Stimulated activated CD8-positive, alpha-beta memory T cell treated with anti-CD3 and anti-CD28 coated beads, Interleukin-4, amount 100 ng/mL, for 4 hours (primary cell): ENCODE data around the gene HOXB2.
"Not testable (repeated sequence)": the region's sequence is repeated elsewhere in the genome, so short reads cannot be mapped to it uniquely, and the experiment has no call there.

ENCODE experiments used
- DNase-seq, 2 donors: peaks; one replicate each; pipeline ENCODE4 v3.0.0-alpha.2; 2020; ENCODE audit warnings: low read depth in 2 of 2, low spot score in 1 of 2

HOXB2 gene

GRCh38 chr17:48541577-48542113, 3.3 kb downstream of the HOXB2 start:
- DNase-seq: no peak

- no peak for DNase-seq
Measured at GRCh38 chr17:48541036-48541576, 3.8 kb downstream of the HOXB2 start.

GRCh38 chr17:48540213-48540612, 4.7 kb downstream of the HOXB2 start:
- no peak for DNase-seq

- DNase-seq: no peak
Measured at GRCh38 chr17:48539177-48539576, 5.7 kb downstream of the HOXB2 start.

- DNase-seq: no peak
Measured at GRCh38 chr17:48537316-48537715, 7.6 kb downstream of the HOXB2 start.

- DNase-seq: not testable (repeated sequence)
Measured at GRCh38 chr17:48535793-48536559, 8.9 kb downstream of the HOXB2 start.

- no peak for DNase-seq
Measured at GRCh38 chr17:48532261-48532660, 12.6 kb downstream of the HOXB2 start.

- no peak for DNase-seq
Measured at GRCh38 chr17:48530887-48531272, 14.0 kb downstream of the HOXB2 start, which contains the start of gene HOXB1. TSS of gene HOXB1 (minus strand) at chr17:48531011. CDS start at chr17:48530904, 107 bp downstream.

- DNase-seq: no peak
Measured at GRCh38 chr17:48530208-48530886, 14.6 kb downstream of the HOXB2 start.

GRCh38 chr17:48529683-48530009, 15.3 kb downstream of the HOXB2 start:
- DNase-seq: no peak

- no peak for DNase-seq
Measured at GRCh38 chr17:48528936-48529682, 15.8 kb downstream of the HOXB2 start.

- no peak for DNase-seq
Measured at GRCh38 chr17:48528153-48528935, 16.6 kb downstream of the HOXB2 start.

- DNase-seq: no peak
Measured at GRCh38 chr17:48527547-48527932, 17.4 kb downstream of the HOXB2 start.

GRCh38 chr17:48526608-48527546, 18.0 kb downstream of the HOXB2 start:
- DNase-seq: no peak

- no peak for DNase-seq
Measured at GRCh38 chr17:48523010-48523409, 21.9 kb downstream of the HOXB2 start.

- DNase-seq: no peak
Measured at GRCh38 chr17:48522031-48522653, 22.8 kb downstream of the HOXB2 start.

- no peak for DNase-seq
Measured at GRCh38 chr17:48520631-48521079, 24.3 kb downstream of the HOXB2 start.

- DNase-seq: no peak
Measured at GRCh38 chr17:48519427-48519826, 25.5 kb downstream of the HOXB2 start.

- DNase-seq: no peak
Measured at GRCh38 chr17:48517478-48517877, 27.4 kb downstream of the HOXB2 start.
